GM23338 (cell line): Measurements from ENCODE around the gene MUC6. TPM values are rescaled to one million over a fixed set of nuclear protein-coding genes. Genes with fewer than 3 reads are reported as not detected.

Experiments
- ATAC-seq: fragments of 200-7000 bp; cut with Tn5 transposase; 3 replicates; pipeline ENCODE4 v1.9.1; 2020
- DNase-seq: peaks from one replicate; pipeline ENCODE4 v3.0.0-alpha.2; 2015; ENCODE audit warnings: low spot score
- H2AFZ ChIP-seq: fragments of 200-600 bp; sonication (generic); 2 replicates; pipeline ENCODE4 v1.8.0; 2016; ENCODE audit warnings: antibody characterized with exemption, mild to moderate bottlenecking, moderate library complexity
- H3F3A ChIP-seq: fragments of 200-600 bp; sonication (generic); replicated peaks from 2 replicates; pipeline ENCODE4 v1.8.0; 2017; ENCODE audit warnings: antibody characterized with exemption, mixed run types, low read depth
- H3K27ac ChIP-seq: fragments of 200-600 bp; sonication (generic); 2 replicates; pipeline ENCODE4 v1.6.1; 2016; ENCODE audit warnings: low read depth
- H3K27me3 ChIP-seq: fragments of 200-600 bp; sonication (generic); 2 replicates; pipeline ENCODE4 v1.8.0; 2016; ENCODE audit warnings: mild to moderate bottlenecking, mixed run types, moderate library complexity; ENCODE audit not compliant: insufficient read depth
- H3K36me3 ChIP-seq: fragments of 200-600 bp; sonication (generic); 2 replicates; pipeline ENCODE4 v1.8.0; 2016; ENCODE audit warnings: mild to moderate bottlenecking; ENCODE audit not compliant: insufficient read depth
- H3K4me1 ChIP-seq: fragments of 200-600 bp; sonication (generic); 2 replicates; pipeline ENCODE4 v1.8.0; 2016; ENCODE audit warnings: mild to moderate bottlenecking, moderate library complexity; ENCODE audit not compliant: insufficient read depth
- H3K4me2 ChIP-seq: fragments of 200-600 bp; sonication (generic); 2 replicates; pipeline ENCODE4 v1.7.1; 2017; ENCODE audit warnings: mixed run types
- H3K4me3 ChIP-seq: fragments of 200-600 bp; sonication (generic); 2 replicates; pipeline ENCODE4 v1.6.1; 2016; ENCODE audit warnings: mixed run types
- H3K79me2 ChIP-seq: fragments of 200-600 bp; sonication (generic); replicated peaks from 2 replicates; pipeline ENCODE4 v1.8.0; 2017; ENCODE audit warnings: mild to moderate bottlenecking; ENCODE audit not compliant: insufficient read depth
- H3K9me2 ChIP-seq: fragments of 200-600 bp; sonication (generic); 2 replicates; pipeline ENCODE4 v1.8.0; 2017; ENCODE audit not compliant: insufficient read depth
- H4K20me1 ChIP-seq: fragments of 200-600 bp; sonication (generic); replicated peaks from 2 replicates; pipeline ENCODE4 v1.8.0; 2017; ENCODE audit warnings: mild to moderate bottlenecking; ENCODE audit not compliant: insufficient read depth
- H3K27ac Mint-ChIP-seq: 2 replicates; pipeline ENCODE4 v1.8.0; 2020; ENCODE audit warnings: inconsistent platforms, mild to moderate bottlenecking, moderate library complexity, mixed read lengths
- H3K27me3 Mint-ChIP-seq: 3 replicates; pipeline ENCODE4 v1.8.0; 2022; ENCODE audit warnings: low read depth, mild to moderate bottlenecking, moderate library complexity, mixed read lengths, inconsistent platforms; ENCODE audit not compliant: insufficient read depth, poor library complexity
- H3K36me3 Mint-ChIP-seq: 3 replicates; pipeline ENCODE4 v1.8.0; 2021; ENCODE audit warnings: low read depth, mild to moderate bottlenecking, inconsistent platforms, moderate library complexity, mixed read lengths
- H3K4me1 Mint-ChIP-seq: 3 replicates; pipeline ENCODE4 v1.8.0; 2020; ENCODE audit warnings: mild to moderate bottlenecking, inconsistent platforms, mixed read lengths
- H3K4me3 Mint-ChIP-seq: 3 replicates; pipeline ENCODE4 v1.8.0; 2021; ENCODE audit warnings: moderate library complexity, mild to moderate bottlenecking, inconsistent platforms, mixed read lengths
- H3K9me3 Mint-ChIP-seq: 3 replicates; pipeline ENCODE4 v1.8.0; 2020; ENCODE audit warnings: moderate library complexity, mild to moderate bottlenecking, inconsistent platforms, mixed read lengths
- CREB1 ChIP-seq: fragments of 250-450 bp; sonication (Bioruptor Pico); IDR thresholded peaks from 2 replicates; pipeline ENCODE4 v1.5.0; 2020; ENCODE audit warnings: low read depth, mild to moderate bottlenecking, moderate library complexity
- ZNF331 ChIP-seq: fragments of 250-450 bp; sonication (Bioruptor Pico); IDR thresholded peaks from 2 replicates; pipeline ENCODE4 v1.5.0; 2020; ENCODE audit warnings: low read depth, mild to moderate bottlenecking, moderate library complexity
- polyA plus RNA-seq: library from polyadenylated mRNA; unstranded; fragments of >200 nt; fragmentation: Nextera tagmentation; extraction: Ambion mirVana; gene quantifications from 2 replicates; pipeline ENCODE4 v1.2.1, GENCODE V29; 2016
- total RNA-seq: library from RNA; depleted of rRNA; stranded (reverse); fragments of >200 nt; shearing (Covaris generic); gene quantifications from 2 replicates; pipeline ENCODE4 v1.2.3, GENCODE V29; 2014
- TF ChIP-seq, protein P1 (sequence below): fragments of 250-450 bp; sonication (Bioruptor Pico); IDR thresholded peaks from 2 replicates; pipeline ENCODE4 v1.5.0; 2020; ENCODE audit warnings: mild to moderate bottlenecking, moderate library complexity
- TF ChIP-seq, protein P2 (sequence below), 2 experiments: fragments of 200-600 bp in 1 of 2; sonication (generic) in 1 of 2; conservative IDR thresholded peaks; 2 replicates each; pipeline versions ENCODE4 v1.5.1 to v1.6.1; 2016 to 2017; ENCODE audit warnings: antibody characterized with exemption in 2 of 2, low read depth in 2 of 2, mild to moderate bottlenecking in 2 of 2, moderate library complexity in 1 of 2
- TF ChIP-seq, protein P3 (sequence below): IDR thresholded peaks from one replicate; pipeline ENCODE4 v1.6.1; 2018; ENCODE audit warnings: antibody characterized with exemption; ENCODE audit not compliant: unreplicated experiment
- TF ChIP-seq, protein P4 (sequence below): IDR thresholded peaks from 2 replicates; pipeline ENCODE4 v1.6.1; 2016; ENCODE audit warnings: antibody characterized with exemption

MUC6 gene
- total and polyA plus RNA-seq, 2 experiments from 2014 or later: not detected

DNA sequence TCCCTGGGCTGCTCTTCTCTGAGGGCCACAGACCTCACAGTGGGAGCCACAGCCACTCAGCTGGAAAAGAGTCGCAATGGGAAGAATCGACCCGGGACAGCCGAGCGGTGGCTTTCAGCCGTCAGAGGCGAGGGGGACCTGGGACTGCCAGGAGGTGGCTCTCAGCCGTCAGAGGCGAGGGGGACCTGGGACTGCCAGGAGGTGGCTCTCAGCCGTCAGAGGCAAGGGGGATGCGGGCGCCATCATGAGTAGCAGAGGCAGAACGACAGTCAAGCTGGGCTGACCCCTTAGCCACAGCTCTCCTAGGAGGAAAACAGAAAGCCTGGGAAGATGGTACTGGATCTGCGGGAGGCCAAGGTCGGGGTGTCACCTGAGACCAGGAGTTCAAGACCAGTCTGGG, 23.2 kb upstream of the MUC6 start:
- Mint-ChIP-seq H3K27me3 (peaks cover 3% of the 10 kb centered on the region), H3K36me3 (no peaks in the 10 kb centered on the region; the same call in 2 of the 3 replicates), H3K4me1 (peaks cover 4% of the 10 kb centered on the region; the same call in 1 of the 3 replicates), H3K4me3 (no peak overlapping the region), H3K27ac (no peak overlapping the region), H3K9me3 (peaks cover 12% of the 10 kb centered on the region)
- Histone ChIP-seq H3K27me3 (no peaks in the 10 kb centered on the region), H3K79me2 (no peaks in the 10 kb centered on the region), H3F3A (no peaks in the 10 kb centered on the region), H3K27ac (no peak overlapping the region), H3K9me2 (no peaks in the 10 kb centered on the region), H3K4me2 (no peak overlapping the region), H3K4me1 (no peaks in the 10 kb centered on the region), H4K20me1 (no peaks in the 10 kb centered on the region), H3K36me3 (no peaks in the 10 kb centered on the region), H2AFZ (no peak overlapping the region), H3K4me3 (no peak overlapping the region)
- DNase-seq (no peak), ATAC-seq (peak; percentile 73)
- TF ChIP-seq, protein P1, sequence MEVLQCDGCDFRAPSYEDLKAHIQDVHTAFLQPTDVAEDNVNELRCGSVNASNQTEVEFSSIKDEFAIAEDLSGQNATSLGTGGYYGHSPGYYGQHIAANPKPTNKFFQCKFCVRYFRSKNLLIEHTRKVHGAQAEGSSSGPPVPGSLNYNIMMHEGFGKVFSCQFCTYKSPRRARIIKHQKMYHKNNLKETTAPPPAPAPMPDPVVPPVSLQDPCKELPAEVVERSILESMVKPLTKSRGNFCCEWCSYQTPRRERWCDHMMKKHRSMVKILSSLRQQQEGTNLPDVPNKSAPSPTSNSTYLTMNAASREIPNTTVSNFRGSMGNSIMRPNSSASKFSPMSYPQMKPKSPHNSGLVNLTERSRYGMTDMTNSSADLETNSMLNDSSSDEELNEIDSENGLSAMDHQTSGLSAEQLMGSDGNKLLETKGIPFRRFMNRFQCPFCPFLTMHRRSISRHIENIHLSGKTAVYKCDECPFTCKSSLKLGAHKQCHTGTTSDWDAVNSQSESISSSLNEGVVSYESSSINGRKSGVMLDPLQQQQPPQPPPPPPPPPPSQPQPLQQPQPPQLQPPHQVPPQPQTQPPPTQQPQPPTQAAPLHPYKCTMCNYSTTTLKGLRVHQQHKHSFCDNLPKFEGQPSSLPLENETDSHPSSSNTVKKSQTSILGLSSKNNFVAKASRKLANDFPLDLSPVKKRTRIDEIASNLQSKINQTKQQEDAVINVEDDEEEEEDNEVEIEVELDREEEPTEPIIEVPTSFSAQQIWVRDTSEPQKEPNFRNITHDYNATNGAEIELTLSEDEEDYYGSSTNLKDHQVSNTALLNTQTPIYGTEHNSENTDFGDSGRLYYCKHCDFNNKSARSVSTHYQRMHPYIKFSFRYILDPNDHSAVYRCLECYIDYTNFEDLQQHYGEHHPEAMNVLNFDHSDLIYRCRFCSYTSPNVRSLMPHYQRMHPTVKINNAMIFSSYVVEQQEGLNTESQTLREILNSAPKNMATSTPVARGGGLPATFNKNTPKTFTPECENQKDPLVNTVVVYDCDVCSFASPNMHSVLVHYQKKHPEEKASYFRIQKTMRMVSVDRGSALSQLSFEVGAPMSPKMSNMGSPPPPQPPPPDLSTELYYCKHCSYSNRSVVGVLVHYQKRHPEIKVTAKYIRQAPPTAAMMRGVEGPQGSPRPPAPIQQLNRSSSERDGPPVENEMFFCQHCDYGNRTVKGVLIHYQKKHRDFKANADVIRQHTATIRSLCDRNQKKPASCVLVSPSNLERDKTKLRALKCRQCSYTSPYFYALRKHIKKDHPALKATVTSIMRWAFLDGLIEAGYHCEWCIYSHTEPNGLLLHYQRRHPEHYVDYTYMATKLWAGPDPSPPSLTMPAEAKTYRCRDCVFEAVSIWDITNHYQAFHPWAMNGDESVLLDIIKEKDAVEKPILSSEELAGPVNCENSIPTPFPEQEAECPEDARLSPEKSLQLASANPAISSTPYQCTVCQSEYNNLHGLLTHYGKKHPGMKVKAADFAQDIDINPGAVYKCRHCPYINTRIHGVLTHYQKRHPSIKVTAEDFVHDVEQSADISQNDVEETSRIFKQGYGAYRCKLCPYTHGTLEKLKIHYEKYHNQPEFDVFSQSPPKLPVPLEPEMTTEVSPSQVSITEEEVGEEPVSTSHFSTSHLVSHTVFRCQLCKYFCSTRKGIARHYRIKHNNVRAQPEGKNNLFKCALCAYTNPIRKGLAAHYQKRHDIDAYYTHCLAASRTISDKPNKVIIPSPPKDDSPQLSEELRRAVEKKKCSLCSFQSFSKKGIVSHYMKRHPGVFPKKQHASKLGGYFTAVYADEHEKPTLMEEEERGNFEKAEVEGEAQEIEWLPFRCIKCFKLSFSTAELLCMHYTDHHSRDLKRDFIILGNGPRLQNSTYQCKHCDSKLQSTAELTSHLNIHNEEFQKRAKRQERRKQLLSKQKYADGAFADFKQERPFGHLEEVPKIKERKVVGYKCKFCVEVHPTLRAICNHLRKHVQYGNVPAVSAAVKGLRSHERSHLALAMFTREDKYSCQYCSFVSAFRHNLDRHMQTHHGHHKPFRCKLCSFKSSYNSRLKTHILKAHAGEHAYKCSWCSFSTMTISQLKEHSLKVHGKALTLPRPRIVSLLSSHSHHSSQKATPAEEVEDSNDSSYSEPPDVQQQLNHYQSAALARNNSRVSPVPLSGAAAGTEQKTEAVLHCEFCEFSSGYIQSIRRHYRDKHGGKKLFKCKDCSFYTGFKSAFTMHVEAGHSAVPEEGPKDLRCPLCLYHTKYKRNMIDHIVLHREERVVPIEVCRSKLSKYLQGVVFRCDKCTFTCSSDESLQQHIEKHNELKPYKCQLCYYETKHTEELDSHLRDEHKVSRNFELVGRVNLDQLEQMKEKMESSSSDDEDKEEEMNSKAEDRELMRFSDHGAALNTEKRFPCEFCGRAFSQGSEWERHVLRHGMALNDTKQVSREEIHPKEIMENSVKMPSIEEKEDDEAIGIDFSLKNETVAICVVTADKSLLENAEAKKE (CRISPR knock-in tag): no peak
- TF ChIP-seq, protein P2, sequence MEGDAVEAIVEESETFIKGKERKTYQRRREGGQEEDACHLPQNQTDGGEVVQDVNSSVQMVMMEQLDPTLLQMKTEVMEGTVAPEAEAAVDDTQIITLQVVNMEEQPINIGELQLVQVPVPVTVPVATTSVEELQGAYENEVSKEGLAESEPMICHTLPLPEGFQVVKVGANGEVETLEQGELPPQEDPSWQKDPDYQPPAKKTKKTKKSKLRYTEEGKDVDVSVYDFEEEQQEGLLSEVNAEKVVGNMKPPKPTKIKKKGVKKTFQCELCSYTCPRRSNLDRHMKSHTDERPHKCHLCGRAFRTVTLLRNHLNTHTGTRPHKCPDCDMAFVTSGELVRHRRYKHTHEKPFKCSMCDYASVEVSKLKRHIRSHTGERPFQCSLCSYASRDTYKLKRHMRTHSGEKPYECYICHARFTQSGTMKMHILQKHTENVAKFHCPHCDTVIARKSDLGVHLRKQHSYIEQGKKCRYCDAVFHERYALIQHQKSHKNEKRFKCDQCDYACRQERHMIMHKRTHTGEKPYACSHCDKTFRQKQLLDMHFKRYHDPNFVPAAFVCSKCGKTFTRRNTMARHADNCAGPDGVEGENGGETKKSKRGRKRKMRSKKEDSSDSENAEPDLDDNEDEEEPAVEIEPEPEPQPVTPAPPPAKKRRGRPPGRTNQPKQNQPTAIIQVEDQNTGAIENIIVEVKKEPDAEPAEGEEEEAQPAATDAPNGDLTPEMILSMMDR (conservative IDR thresholded peaks at IDR 0.05; ENCODE audit: low read depth in 2 of 2): peak in 1 of 2 experiments; percentile 48; a peak in 2 of 4 replicates

DNA sequence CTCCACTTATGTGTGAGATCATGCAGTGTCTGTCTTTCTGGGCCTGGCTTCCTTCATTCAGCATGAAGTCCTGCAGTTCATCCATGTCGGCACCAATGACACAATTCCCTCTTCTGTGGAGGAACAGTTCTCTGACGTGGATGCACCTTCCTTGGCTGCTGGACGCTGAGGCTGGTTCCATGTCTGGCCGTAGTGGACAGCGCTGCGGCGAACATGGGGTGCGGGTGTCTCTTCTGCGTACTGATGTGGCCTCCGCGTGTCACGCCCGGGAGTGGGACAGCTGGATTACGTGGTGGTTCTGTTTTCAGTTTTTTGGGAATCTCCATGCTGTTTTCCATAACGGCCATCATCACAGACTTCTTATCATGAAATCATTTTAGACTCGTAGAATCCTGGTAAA, 21.3 kb upstream of the MUC6 start:
- Histone ChIP-seq H4K20me1 (no peaks in the 10 kb centered on the region), H3F3A (no peaks in the 10 kb centered on the region), H3K9me2 (no peaks in the 10 kb centered on the region), H3K27me3 (no peaks in the 10 kb centered on the region), H2AFZ (no peak overlapping the region), H3K4me1 (no peaks in the 10 kb centered on the region), H3K36me3 (no peaks in the 10 kb centered on the region), H3K4me3 (no peak overlapping the region), H3K79me2 (no peaks in the 10 kb centered on the region), H3K4me2 (no peak overlapping the region), H3K27ac (no peak overlapping the region)
- H3K36me3 Mint-ChIP-seq: no peaks in the 10 kb centered on the region; the same call in 2 of the 3 replicates
- peaks cover 3% of the 10 kb centered on the region for H3K27me3 Mint-ChIP-seq
- H3K4me3 Mint-ChIP-seq: no peak overlapping the region
- peaks cover 11% of the 10 kb centered on the region for H3K9me3 Mint-ChIP-seq
- DNase-seq (no peak), ATAC-seq (no peak)
- peaks cover 3% of the 10 kb centered on the region; the same call in 1 of the 3 replicates for H3K4me1 Mint-ChIP-seq
- no peak overlapping the region for H3K27ac Mint-ChIP-seq
- TF ChIP-seq ZNF331 (CRISPR knock-in tag): no peak
- TF ChIP-seq, protein P3, sequence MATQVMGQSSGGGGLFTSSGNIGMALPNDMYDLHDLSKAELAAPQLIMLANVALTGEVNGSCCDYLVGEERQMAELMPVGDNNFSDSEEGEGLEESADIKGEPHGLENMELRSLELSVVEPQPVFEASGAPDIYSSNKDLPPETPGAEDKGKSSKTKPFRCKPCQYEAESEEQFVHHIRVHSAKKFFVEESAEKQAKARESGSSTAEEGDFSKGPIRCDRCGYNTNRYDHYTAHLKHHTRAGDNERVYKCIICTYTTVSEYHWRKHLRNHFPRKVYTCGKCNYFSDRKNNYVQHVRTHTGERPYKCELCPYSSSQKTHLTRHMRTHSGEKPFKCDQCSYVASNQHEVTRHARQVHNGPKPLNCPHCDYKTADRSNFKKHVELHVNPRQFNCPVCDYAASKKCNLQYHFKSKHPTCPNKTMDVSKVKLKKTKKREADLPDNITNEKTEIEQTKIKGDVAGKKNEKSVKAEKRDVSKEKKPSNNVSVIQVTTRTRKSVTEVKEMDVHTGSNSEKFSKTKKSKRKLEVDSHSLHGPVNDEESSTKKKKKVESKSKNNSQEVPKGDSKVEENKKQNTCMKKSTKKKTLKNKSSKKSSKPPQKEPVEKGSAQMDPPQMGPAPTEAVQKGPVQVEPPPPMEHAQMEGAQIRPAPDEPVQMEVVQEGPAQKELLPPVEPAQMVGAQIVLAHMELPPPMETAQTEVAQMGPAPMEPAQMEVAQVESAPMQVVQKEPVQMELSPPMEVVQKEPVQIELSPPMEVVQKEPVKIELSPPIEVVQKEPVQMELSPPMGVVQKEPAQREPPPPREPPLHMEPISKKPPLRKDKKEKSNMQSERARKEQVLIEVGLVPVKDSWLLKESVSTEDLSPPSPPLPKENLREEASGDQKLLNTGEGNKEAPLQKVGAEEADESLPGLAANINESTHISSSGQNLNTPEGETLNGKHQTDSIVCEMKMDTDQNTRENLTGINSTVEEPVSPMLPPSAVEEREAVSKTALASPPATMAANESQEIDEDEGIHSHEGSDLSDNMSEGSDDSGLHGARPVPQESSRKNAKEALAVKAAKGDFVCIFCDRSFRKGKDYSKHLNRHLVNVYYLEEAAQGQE: no peak
- TF ChIP-seq, protein P4, sequence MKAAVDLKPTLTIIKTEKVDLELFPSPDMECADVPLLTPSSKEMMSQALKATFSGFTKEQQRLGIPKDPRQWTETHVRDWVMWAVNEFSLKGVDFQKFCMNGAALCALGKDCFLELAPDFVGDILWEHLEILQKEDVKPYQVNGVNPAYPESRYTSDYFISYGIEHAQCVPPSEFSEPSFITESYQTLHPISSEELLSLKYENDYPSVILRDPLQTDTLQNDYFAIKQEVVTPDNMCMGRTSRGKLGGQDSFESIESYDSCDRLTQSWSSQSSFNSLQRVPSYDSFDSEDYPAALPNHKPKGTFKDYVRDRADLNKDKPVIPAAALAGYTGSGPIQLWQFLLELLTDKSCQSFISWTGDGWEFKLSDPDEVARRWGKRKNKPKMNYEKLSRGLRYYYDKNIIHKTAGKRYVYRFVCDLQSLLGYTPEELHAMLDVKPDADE: no peak
- no peak for TF ChIP-seq CREB1 (CRISPR knock-in tag)
